Adrenal gland (tissue), 12 donors: Measurements from ENCODE around the gene ST6GALNAC5. TPM values are rescaled to one million over a fixed set of nuclear protein-coding genes. Genes with fewer than 3 reads are reported as not detected.

Experiments used
- DNase-seq, 7 donors: peaks; one replicate each; pipeline ENCODE4 v3.0.0-alpha.2; 2019 to 2020
- H3K27ac ChIP-seq, 5 donors: fragments of 200-600 bp; sonication (generic) in 4 of 5; 1 replicate in 3 of 5; 2 replicates in 2 of 5; pipeline versions ENCODE4 v1.5.1 to v1.8.0; 2016 to 2020; ENCODE audit warnings: mild to moderate bottlenecking in 1 of 5
- H3K27me3 ChIP-seq: fragments of 200-600 bp; 2 replicates; pipeline ENCODE4 v1.8.0; 2021
- H3K36me3 ChIP-seq, 2 donors: fragments of 200-600 bp; replicated peaks in 1 of 2; 1 replicate in 1 of 2; 2 replicates in 1 of 2; pipeline versions ENCODE4 v1.5.1 to v1.8.0; 2018 to 2022
- H3K4me1 ChIP-seq, 2 donors: fragments of 200-600 bp; replicated peaks in 1 of 2; 1 replicate in 1 of 2; 2 replicates in 1 of 2; pipeline versions ENCODE4 v1.5.1 to v1.8.0; 2018 to 2021
- H3K4me3 ChIP-seq, 4 donors: fragments of 200-600 bp; sonication (generic) in 3 of 4; one replicate each; pipeline ENCODE4 v1.5.1; 2016 to 2018
- H3K9me3 ChIP-seq, 3 donors: fragments of 200-600 bp; sonication (generic) in 1 of 3; replicated peaks in 1 of 3; 1 replicate in 2 of 3; 2 replicates in 1 of 3; pipeline versions ENCODE4 v1.5.1 to v1.8.0; 2016 to 2021
- CTCF ChIP-seq, 6 experiments: fragments of 450-650 bp in 4 of 6; fragments of 200-600 bp in 2 of 6; sonication (generic) in 1 of 6; IDR thresholded peaks; 1 replicate in 5 of 6; 2 replicates in 1 of 6; pipeline versions ENCODE4 v1.5.1 to v1.8.0; 2016 to 2021; ENCODE audit warnings: antibody characterized with exemption in 6 of 6, mild to moderate bottlenecking in 2 of 6, moderate library complexity in 1 of 6
- POLR2A ChIP-seq, 2 donors: fragments of 450-650 bp; IDR thresholded peaks; one replicate each; pipeline ENCODE4 v1.6.1; 2017; ENCODE audit warnings: antibody characterized with exemption in 2 of 2, mild to moderate bottlenecking in 2 of 2, moderate library complexity in 1 of 2
- WGBS, 4 donors: extraction: QIAGEN DNeasy Blood & Tissue Kit in 2 of 4; methylation state at CpG; one replicate each; pipeline versions ENCODE4 v1.1.5 to v1.1.7; 2013 to 2017; 5-methylcytosine and 5-hydroxymethylcytosine counted together
- intact Hi-C, 2 donors: fragments of 100-400 bp; cut with DNase I; formaldehyde crosslinking; loops; one replicate each; pipeline versions ENCODE4 v1.14.1 to v1.15.0; 2022 to 2023
- polyA plus RNA-seq, 3 donors: library from polyadenylated mRNA; stranded (reverse); fragments of 200-250 nt in 2 of 3; fragments of 350-450 nt in 1 of 3; fragmentation: Illumina TruSeq in 1 of 3; extraction: RNeasy Lipid Tissue Mini Kit (QIAGEN cat#74804) in 1 of 3; gene quantifications; one replicate each; pipeline ENCODE4 v1.2.3, GENCODE V29; 2013 to 2014
- total RNA-seq, 9 donors: library from RNA; depleted of rRNA in 4 of 9; stranded (reverse); fragments of >200 nt in 4 of 9; fragments of 120-200 nt in 1 of 9; fragmentation: NEBNext Ultra II Directional in 1 of 9; extraction: Animal tissue kit (Norgen Biotek cat#: 25700) in 1 of 9; gene quantifications; one replicate each; pipeline versions ENCODE4 v1.1.0 to v1.2.4, GENCODE V29; 2013 to 2023
- donor health status: healthy with polysubstance abuse.
- donor health status: Bipolar disorder and iron deficiency.
- donor health status: DM: yes; HTN: yes; CAD: no.
- donor health status: DM: no; HTN: no; CAD: no.
- donor health status: DM: no; HTN: no; CAD: no.
- donor health status: DM: yes; HTN: yes; CAD: no.

ST6GALNAC5 gene
- total and polyA plus RNA-seq, 12 donors = 1.1 to 48.4 (median 21.4) TPM

- peak in 1 of 7 donors; percentile 3 for DNase-seq
- Histone ChIP-seq H3K27ac (no peak overlapping the region), H3K9me3 (no peaks in the 10 kb centered on the region), H3K27me3 (no peaks in the 10 kb centered on the region), H3K4me3 (no peak overlapping the region), H3K36me3 (no peaks in the 10 kb centered on the region), H3K4me1 (no peaks in the 10 kb centered on the region)
- 21 to 56% (median 46%) methylated on average over 3 of the region's 3 CpGs for WGBS, 4 donors
- intact Hi-C loops = no loop called here
- TF ChIP-seq POLR2A (IDR thresholded peaks at IDR 0.05) (no peak), CTCF (IDR thresholded peaks at IDR 0.05) (no peak)
These were observed 151.0 kb downstream of the ST6GALNAC5 start for GRCh38 chr1:77018311-77018710.

- Histone ChIP-seq H3K4me1 (no peaks in the 10 kb centered on the region), H3K27me3 (no peaks in the 10 kb centered on the region), H3K36me3 (no peaks in the 10 kb centered on the region), H3K9me3 (no peaks in the 10 kb centered on the region), H3K4me3 (no peak overlapping the region), H3K27ac (no peak overlapping the region)
- DNase-seq = no peak
- 79 to 95% (median 87%) methylated on average over 1 of the region's 1 CpG for WGBS, 4 donors
- intact Hi-C loops = no loop called here
- TF ChIP-seq CTCF (IDR thresholded peaks at IDR 0.05) = no peak
- no peak for TF ChIP-seq POLR2A (IDR thresholded peaks at IDR 0.05)
These were observed 151.5 kb downstream of the ST6GALNAC5 start for GRCh38 chr1:77018761-77019160.

- DNase-seq = no peak
- H3K27ac ChIP-seq = no peak overlapping the region
- intact Hi-C loops = no loop called here
- H3K4me3 ChIP-seq = no peak overlapping the region
- H3K36me3 ChIP-seq = no peaks in the 10 kb centered on the region
- 56 to 82% (median 62%) methylated on average over 2 of the region's 2 CpGs for WGBS, 4 donors
- no peaks in the 10 kb centered on the region for H3K27me3 ChIP-seq
- no peaks in the 10 kb centered on the region for H3K9me3 ChIP-seq
- peaks cover 0 to 7% of the 10 kb centered on the region in 2 donors for H3K4me1 ChIP-seq
- TF ChIP-seq CTCF (IDR thresholded peaks at IDR 0.05) (no peak), POLR2A (IDR thresholded peaks at IDR 0.05) (no peak)
These were observed 154.5 kb downstream of the ST6GALNAC5 start for GRCh38 chr1:77021732-77022131.

- H3K4me3 ChIP-seq = no peak overlapping the region
- WGBS, 4 donors = 87 to 94% (median 90%) methylated on average over 4 of the region's 4 CpGs; no CpG with 5 or more reads in 1 of the 4 donors
- intact Hi-C loops = no loop called here
These were observed 157.2 kb downstream of the ST6GALNAC5 start for GRCh38 chr1:77024500-77024899.

More at GRCh38 chr1:77024500-77024899, 157.2 kb downstream of the ST6GALNAC5 start:
- Histone ChIP-seq H3K27me3 (no peaks in the 10 kb centered on the region), H3K27ac (no peak overlapping the region), H3K4me1 (peaks cover 0 to 7% of the 10 kb centered on the region in 2 donors), H3K9me3 (no peaks in the 10 kb centered on the region), H3K36me3 (no peaks in the 10 kb centered on the region)
- TF ChIP-seq CTCF (IDR thresholded peaks at IDR 0.05) (no peak), POLR2A (IDR thresholded peaks at IDR 0.05) (no peak)
- DNase-seq = no peak
